ENCODE results near the gene BLCAP. TPM values are rescaled to one million over a fixed set of nuclear protein-coding genes. Genes with fewer than 3 reads are reported as not detected.

BLCAP gene
- total and polyA plus RNA-seq, 9 donors = 27.7 to 147 (median 62.0) TPM

DNA sequence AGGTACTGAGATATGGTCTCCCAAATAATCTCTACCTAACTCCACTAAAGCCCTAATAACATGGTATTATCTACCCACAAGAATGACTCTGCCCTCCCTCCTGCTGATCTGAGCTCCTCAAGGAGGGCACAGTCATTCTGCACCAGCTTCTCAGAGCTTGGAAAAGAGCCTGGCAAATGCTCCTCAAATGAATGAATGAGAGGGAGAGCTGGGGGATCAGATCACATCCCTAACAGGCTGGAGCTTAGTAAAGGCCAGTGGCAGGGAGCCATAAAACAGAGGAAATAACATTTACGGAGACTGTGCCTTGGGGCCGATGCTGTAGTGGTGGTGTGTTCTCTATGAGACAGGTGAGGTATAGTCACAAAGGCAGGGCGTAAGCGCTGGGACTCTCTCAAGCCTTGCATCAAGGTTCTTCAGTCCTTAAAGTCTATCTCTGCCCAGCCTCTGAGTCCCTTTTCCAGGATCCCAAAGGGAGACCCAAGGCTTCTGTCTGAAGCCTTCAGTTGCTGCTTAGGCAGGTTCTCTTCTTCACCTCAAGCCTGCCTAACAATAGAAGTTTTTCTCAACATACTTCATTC is 13.8 kb downstream of the BLCAP start:
- TF ChIP-seq POLR2A (IDR thresholded peaks at IDR 0.05) (no peak), EP300 (IDR thresholded peaks at IDR 0.05) (no peak)
- TF ChIP-seq, protein P1, sequence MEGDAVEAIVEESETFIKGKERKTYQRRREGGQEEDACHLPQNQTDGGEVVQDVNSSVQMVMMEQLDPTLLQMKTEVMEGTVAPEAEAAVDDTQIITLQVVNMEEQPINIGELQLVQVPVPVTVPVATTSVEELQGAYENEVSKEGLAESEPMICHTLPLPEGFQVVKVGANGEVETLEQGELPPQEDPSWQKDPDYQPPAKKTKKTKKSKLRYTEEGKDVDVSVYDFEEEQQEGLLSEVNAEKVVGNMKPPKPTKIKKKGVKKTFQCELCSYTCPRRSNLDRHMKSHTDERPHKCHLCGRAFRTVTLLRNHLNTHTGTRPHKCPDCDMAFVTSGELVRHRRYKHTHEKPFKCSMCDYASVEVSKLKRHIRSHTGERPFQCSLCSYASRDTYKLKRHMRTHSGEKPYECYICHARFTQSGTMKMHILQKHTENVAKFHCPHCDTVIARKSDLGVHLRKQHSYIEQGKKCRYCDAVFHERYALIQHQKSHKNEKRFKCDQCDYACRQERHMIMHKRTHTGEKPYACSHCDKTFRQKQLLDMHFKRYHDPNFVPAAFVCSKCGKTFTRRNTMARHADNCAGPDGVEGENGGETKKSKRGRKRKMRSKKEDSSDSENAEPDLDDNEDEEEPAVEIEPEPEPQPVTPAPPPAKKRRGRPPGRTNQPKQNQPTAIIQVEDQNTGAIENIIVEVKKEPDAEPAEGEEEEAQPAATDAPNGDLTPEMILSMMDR (IDR thresholded peaks at IDR 0.05) = no peak
- Histone ChIP-seq H3K36me3 (no peaks in the 10 kb centered on the region), H3K4me3 (no peak overlapping the region), H3K27ac (no peak overlapping the region), H3K9me3 (no peaks in the 10 kb centered on the region), H3K4me1 (ENCODE audit: insufficient read depth) (peaks cover 4% of the 10 kb centered on the region), H3K27me3 (no peaks in the 10 kb centered on the region)
- intact Hi-C loops (cut with DNase I) = no loop called here
- 87 to 88% (median 88%) methylated on average over 4 of the region's 4 CpGs for WGBS, 3 donors
- DNase-seq = no peak

DNA sequence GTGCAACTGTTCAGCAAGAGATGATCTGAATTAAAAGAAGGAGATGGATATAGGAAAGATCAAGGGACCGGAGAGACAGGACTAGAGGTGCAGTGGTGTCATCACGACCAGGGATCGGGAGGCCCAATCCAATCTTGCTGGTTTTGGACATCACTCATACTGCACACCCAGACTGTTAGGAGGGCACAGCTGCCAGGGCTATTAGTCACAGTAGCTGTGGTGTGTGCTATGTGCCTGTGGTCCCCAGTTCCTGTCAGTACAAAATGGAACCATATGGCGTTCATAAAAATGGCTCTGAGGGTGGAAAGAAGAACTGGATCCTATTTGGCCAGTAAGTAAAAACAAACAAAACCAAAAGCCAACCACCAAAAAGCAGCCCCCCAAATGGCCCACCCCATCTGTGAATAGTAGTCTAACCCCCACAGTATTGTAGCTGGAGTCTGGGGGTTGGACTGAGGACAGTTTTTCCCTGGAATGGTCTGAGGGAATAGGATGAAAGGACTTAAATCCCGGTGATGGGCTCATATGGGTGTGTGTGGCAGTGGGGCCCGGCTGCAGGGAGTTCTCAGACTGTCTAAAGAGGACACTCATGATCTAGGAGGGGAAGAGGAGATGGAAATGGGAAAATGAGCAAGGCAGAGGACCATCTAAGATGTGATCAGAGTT is 15.9 kb downstream of the BLCAP start:
- WGBS, 3 donors = 92 to 96% (median 93%) methylated on average over 6 of the region's 6 CpGs
- intact Hi-C loops (cut with DNase I) = no loop called here
- no peak overlapping the region for H3K4me3 ChIP-seq
- TF ChIP-seq, protein P1 (IDR thresholded peaks at IDR 0.05) = no peak
- TF ChIP-seq POLR2A (IDR thresholded peaks at IDR 0.05) (no peak), EP300 (IDR thresholded peaks at IDR 0.05) (no peak)
- H3K4me1 ChIP-seq (ENCODE audit: insufficient read depth) = peaks cover 2% of the 10 kb centered on the region
- no peak overlapping the region for H3K27ac ChIP-seq
- no peaks in the 10 kb centered on the region for H3K36me3 ChIP-seq
- no peak for DNase-seq
- H3K27me3 ChIP-seq = no peaks in the 10 kb centered on the region
- H3K9me3 ChIP-seq = no peaks in the 10 kb centered on the region

GRCh38 chr20:37510226-37510625 is 17.4 kb downstream of the BLCAP start:
- no peaks in the 10 kb centered on the region for H3K9me3 ChIP-seq
- WGBS, 3 donors = 90 to 93% (median 93%) methylated on average over 5 of the region's 5 CpGs
- H3K36me3 ChIP-seq = no peaks in the 10 kb centered on the region
- H3K4me3 ChIP-seq = no peak overlapping the region
- H3K4me1 ChIP-seq (ENCODE audit: insufficient read depth) = no peaks in the 10 kb centered on the region
- no peak for TF ChIP-seq POLR2A (IDR thresholded peaks at IDR 0.05)
- no peak for TF ChIP-seq EP300 (IDR thresholded peaks at IDR 0.05)
- TF ChIP-seq, protein P1 (IDR thresholded peaks at IDR 0.05) = no peak
- no peaks in the 10 kb centered on the region for H3K27me3 ChIP-seq
- H3K27ac ChIP-seq = no peak overlapping the region
- intact Hi-C loops (cut with DNase I) = no loop called here
- DNase-seq = no peak

DNA sequence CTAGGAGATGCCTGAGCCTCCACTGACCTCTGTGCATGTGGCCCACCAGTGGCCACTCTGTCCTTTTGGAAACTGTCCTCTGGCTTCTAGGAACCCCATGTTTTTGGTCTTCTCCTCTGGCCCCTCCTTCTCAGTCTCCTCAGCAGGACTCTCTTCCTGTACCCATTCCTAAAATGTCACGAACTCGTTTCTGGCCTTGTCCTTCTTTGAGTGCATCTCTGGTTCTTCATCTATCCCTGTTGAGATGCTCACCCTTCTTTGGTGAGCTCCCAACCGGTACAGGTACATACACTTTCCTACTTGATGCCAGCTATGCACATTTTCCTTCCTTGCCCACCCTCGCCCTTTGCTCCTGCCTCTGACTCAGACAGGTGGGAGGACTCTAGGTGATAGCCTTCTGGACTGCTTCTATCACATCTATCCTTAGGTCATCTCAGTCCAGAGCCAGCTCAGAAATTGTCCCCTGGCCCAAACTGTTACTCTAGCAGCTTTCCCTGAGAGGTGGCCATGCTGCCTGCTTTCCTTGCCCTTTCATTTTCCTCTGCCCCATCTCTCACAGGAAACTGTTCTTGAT is 21.4 kb downstream of the BLCAP start:
- 72 to 84% (median 82%) methylated on average over 4 of the region's 4 CpGs for WGBS, 3 donors
- Histone ChIP-seq H3K27ac (no peak overlapping the region), H3K4me1 (ENCODE audit: insufficient read depth) (no peaks in the 10 kb centered on the region), H3K4me3 (no peak overlapping the region), H3K27me3 (no peaks in the 10 kb centered on the region), H3K9me3 (no peaks in the 10 kb centered on the region), H3K36me3 (no peaks in the 10 kb centered on the region)
- TF ChIP-seq POLR2A (IDR thresholded peaks at IDR 0.05) (no peak), EP300 (IDR thresholded peaks at IDR 0.05) (no peak)
- TF ChIP-seq, protein P1 (IDR thresholded peaks at IDR 0.05) = no peak
- DNase-seq = no peak
- intact Hi-C loops (cut with DNase I) = no loop called here
